HepG2 (cell line): Measurements from ENCODE around the gene ATAD3A. TPM values are rescaled to one million over a fixed set of nuclear protein-coding genes. Genes with fewer than 3 reads are reported as not detected.

Experiments used
- BCL6 ChIP-seq: IDR thresholded peaks from 2 replicates; pipeline ENCODE4 v1.6.1; 2016; ENCODE audit warnings: missing genetic modification reagents, missing compliant biosample characterization
- BORCS8-MEF2B ChIP-seq: sonication (generic); formaldehyde crosslinking; IDR thresholded peaks from 2 replicates; pipeline ENCODE4 v1.8.0; 2022; ENCODE audit warnings: mild to moderate bottlenecking, missing genetic modification reagents
- PHF8 ChIP-seq: sonication (generic); formaldehyde crosslinking; IDR thresholded peaks from 2 replicates; pipeline ENCODE4 v1.5.0; 2020; ENCODE audit warnings: missing genetic modification reagents
- SIN3B ChIP-seq: fragments of 150-350 bp; IDR thresholded peaks from 2 replicates; pipeline ENCODE4 v1.6.1; 2014; ENCODE audit warnings: low read length
- TBL1XR1 ChIP-seq: fragments of 150-350 bp; IDR thresholded peaks from 2 replicates; pipeline ENCODE4 v1.6.1; 2014; ENCODE audit warnings: borderline replicate concordance, low read length; ENCODE audit not compliant: partially characterized antibody
- ZBTB38 ChIP-seq: sonication (generic); formaldehyde crosslinking; IDR thresholded peaks from 2 replicates; pipeline ENCODE4 v1.5.1; 2020; ENCODE audit warnings: mild to moderate bottlenecking, missing genetic modification reagents
- ZNF616 ChIP-seq: sonication (generic); formaldehyde crosslinking; IDR thresholded peaks from 2 replicates; pipeline ENCODE4 v1.5.0; 2020; ENCODE audit warnings: low read depth, mild to moderate bottlenecking, missing genetic modification reagents
- ZNF737 ChIP-seq: sonication (generic); formaldehyde crosslinking; IDR thresholded peaks from 2 replicates; pipeline ENCODE4 v1.5.0; 2020; ENCODE audit warnings: missing genetic modification reagents, mild to moderate bottlenecking, borderline replicate concordance
- ZNF749 ChIP-seq: sonication (generic); formaldehyde crosslinking; IDR thresholded peaks from 2 replicates; pipeline ENCODE4 v1.8.0; 2022; ENCODE audit warnings: mild to moderate bottlenecking, missing genetic modification reagents, moderate library complexity, borderline replicate concordance
- polyA plus RNA-seq, 8 experiments: library from polyadenylated mRNA; depleted of rRNA in 3 of 8; stranded (reverse) in 7 of 8; unstranded in 1 of 8; fragments of >200 nt; fragmentation: Illumina TruSeq in 4 of 8; extraction: Trizol in 4 of 8; gene quantifications; 2 replicates each; pipeline versions ENCODE4 v1.2.1 to v1.2.3, GENCODE V29; 2011 to 2016; ENCODE audit warnings: low read depth in 4 of 8, missing spikeins in 1 of 8, mixed read lengths in 1 of 8; ENCODE audit not compliant: insufficient read depth in 1 of 8
- total RNA-seq, 5 experiments: library from RNA; depleted of rRNA; stranded (reverse); fragments of >200 nt; fragmentation: Illumina TruSeq; extraction: Trizol; gene quantifications; 2 replicates each; pipeline ENCODE4 v1.2.3, GENCODE V29; 2016; ENCODE audit warnings: low read depth in 1 of 5
- TF ChIP-seq, protein P1 (sequence below): sonication (generic); formaldehyde crosslinking; IDR thresholded peaks from 2 replicates; pipeline ENCODE4 v1.5.1; 2020; ENCODE audit warnings: mild to moderate bottlenecking, missing genetic modification reagents, moderate library complexity
- TF ChIP-seq, protein P2 (sequence below), 2 experiments: sonication (generic) in 1 of 2; formaldehyde crosslinking in 1 of 2; IDR thresholded peaks; 2 replicates each; pipeline versions ENCODE4 v1.6.1 to v1.9.0; 2014 to 2022; ENCODE audit warnings: antibody characterized with exemption in 1 of 2, borderline replicate concordance in 1 of 2, inconsistent platforms in 1 of 2, low read depth in 1 of 2, missing genetic modification reagents in 1 of 2
- TF ChIP-seq, protein P3 (sequence below): sonication (generic); formaldehyde crosslinking; IDR thresholded peaks from 2 replicates; pipeline ENCODE4 v1.9.0; 2021; ENCODE audit warnings: missing genetic modification reagents, borderline replicate concordance
- TF ChIP-seq, protein P4 (sequence below): IDR thresholded peaks from 2 replicates; pipeline ENCODE4 v1.6.1; 2016; ENCODE audit warnings: low read depth, borderline replicate concordance

The ATAD3A gene
- total and polyA plus RNA-seq, 2 of the 13 experiments (the other 11 are each of a cell fraction or from before 2014, with no cell fraction given) = 10.6 to 49.0 TPM

DNA sequence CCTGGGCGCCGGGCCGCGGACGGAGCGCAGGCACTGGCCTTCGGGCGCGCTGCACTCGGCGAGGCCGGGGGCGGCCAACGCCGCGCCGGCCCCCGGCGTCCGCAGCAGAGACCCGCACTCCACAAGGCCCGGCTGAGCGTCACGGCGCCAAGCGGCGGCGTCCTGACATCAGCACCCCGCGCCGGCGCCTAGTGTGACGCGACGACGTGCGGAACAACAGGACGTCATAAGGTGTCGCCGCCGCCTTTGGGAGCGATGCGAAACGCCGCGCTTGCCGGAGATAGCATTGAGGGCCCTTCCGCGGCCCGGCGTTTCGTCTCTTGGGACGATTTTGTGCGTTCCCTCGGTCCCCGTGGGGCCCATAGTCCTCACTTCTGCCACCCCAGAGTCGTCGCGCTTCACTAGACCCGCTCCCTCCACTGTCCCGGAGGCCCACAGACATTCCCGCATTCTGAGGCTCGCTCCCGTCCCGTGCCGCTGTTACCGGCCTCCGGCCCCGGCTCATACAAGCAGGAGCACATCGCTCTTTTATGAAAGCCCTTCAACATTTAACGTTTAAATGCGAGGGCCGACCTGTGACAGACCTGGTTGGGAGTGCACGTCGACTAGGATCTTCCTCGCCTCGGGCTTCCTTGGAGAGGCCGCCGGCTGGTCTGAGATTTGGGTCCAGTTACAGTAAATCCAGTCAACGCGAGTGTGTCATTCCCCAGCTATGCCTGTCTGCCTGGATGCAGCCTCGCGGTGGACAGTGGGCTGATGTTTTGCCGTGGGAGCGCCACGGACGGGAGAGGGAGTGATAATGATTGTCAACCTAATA, 63.0 kb downstream of the ATAD3A start, which contains the start of gene SSU72 (continued):
- TF ChIP-seq, protein P1, sequence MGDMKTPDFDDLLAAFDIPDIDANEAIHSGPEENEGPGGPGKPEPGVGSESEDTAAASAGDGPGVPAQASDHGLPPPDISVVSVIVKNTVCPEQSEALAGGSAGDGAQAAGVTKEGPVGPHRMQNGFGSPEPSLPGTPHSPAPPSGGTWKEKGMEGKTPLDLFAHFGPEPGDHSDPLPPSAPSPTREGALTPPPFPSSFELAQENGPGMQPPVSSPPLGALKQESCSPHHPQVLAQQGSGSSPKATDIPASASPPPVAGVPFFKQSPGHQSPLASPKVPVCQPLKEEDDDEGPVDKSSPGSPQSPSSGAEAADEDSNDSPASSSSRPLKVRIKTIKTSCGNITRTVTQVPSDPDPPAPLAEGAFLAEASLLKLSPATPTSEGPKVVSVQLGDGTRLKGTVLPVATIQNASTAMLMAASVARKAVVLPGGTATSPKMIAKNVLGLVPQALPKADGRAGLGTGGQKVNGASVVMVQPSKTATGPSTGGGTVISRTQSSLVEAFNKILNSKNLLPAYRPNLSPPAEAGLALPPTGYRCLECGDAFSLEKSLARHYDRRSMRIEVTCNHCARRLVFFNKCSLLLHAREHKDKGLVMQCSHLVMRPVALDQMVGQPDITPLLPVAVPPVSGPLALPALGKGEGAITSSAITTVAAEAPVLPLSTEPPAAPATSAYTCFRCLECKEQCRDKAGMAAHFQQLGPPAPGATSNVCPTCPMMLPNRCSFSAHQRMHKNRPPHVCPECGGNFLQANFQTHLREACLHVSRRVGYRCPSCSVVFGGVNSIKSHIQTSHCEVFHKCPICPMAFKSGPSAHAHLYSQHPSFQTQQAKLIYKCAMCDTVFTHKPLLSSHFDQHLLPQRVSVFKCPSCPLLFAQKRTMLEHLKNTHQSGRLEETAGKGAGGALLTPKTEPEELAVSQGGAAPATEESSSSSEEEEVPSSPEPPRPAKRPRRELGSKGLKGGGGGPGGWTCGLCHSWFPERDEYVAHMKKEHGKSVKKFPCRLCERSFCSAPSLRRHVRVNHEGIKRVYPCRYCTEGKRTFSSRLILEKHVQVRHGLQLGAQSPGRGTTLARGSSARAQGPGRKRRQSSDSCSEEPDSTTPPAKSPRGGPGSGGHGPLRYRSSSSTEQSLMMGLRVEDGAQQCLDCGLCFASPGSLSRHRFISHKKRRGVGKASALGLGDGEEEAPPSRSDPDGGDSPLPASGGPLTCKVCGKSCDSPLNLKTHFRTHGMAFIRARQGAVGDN (CRISPR knock-in tag) = peak; percentile 55; the same call in 1 of the 2 replicates
- TF ChIP-seq PHF8 (CRISPR knock-in tag) (peak; percentile 84), ZNF616 (CRISPR knock-in tag) (0 out of 2 replicates have a peak, but pooled peaks have one; percentile 42), TBL1XR1 (no peak), ZNF737 (0 out of 2 replicates have a peak, but pooled peaks have one; percentile 44), SIN3B (peak; percentile 93), ZBTB38 (CRISPR knock-in tag) (peak; percentile 28; the same call in 1 of the 2 replicates), BORCS8-MEF2B (CRISPR knock-in tag) (0 out of 2 replicates have a peak, but pooled peaks have one; percentile 51), BCL6 (CRISPR knock-in tag) (0 out of 2 replicates have a peak, but pooled peaks have one; percentile 25), ZNF749 (CRISPR knock-in tag) (no peak)
- TF ChIP-seq, protein P2, sequence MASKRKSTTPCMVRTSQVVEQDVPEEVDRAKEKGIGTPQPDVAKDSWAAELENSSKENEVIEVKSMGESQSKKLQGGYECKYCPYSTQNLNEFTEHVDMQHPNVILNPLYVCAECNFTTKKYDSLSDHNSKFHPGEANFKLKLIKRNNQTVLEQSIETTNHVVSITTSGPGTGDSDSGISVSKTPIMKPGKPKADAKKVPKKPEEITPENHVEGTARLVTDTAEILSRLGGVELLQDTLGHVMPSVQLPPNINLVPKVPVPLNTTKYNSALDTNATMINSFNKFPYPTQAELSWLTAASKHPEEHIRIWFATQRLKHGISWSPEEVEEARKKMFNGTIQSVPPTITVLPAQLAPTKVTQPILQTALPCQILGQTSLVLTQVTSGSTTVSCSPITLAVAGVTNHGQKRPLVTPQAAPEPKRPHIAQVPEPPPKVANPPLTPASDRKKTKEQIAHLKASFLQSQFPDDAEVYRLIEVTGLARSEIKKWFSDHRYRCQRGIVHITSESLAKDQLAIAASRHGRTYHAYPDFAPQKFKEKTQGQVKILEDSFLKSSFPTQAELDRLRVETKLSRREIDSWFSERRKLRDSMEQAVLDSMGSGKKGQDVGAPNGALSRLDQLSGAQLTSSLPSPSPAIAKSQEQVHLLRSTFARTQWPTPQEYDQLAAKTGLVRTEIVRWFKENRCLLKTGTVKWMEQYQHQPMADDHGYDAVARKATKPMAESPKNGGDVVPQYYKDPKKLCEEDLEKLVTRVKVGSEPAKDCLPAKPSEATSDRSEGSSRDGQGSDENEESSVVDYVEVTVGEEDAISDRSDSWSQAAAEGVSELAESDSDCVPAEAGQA (IDR thresholded peaks at IDR 0.05; ENCODE audit: low read depth) = peak; percentile 100
- TF ChIP-seq, protein P2 (CRISPR knock-in tag; IDR thresholded peaks at IDR 0.05; ENCODE audit: borderline replicate concordance) = no peak
- TF ChIP-seq, protein P3, sequence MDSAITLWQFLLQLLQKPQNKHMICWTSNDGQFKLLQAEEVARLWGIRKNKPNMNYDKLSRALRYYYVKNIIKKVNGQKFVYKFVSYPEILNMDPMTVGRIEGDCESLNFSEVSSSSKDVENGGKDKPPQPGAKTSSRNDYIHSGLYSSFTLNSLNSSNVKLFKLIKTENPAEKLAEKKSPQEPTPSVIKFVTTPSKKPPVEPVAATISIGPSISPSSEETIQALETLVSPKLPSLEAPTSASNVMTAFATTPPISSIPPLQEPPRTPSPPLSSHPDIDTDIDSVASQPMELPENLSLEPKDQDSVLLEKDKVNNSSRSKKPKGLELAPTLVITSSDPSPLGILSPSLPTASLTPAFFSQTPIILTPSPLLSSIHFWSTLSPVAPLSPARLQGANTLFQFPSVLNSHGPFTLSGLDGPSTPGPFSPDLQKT (CRISPR knock-in tag) = no peak; the same call in 1 of the 2 replicates
- TF ChIP-seq, protein P4, sequence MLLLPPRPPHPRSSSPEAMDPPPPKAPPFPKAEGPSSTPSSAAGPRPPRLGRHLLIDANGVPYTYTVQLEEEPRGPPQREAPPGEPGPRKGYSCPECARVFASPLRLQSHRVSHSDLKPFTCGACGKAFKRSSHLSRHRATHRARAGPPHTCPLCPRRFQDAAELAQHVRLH (CRISPR knock-in tag) = peak; percentile 53; the same call in 1 of the 2 replicates
